ENCODE measurements around the gene ADGRG6.
"Not testable (repeated sequence)": the region's sequence is repeated elsewhere in the genome, so short reads cannot be mapped to it uniquely, and the experiment has no call there.

The ADGRG6 gene

GRCh38 chr6:142417331-142417750, 115.5 kb downstream of the ADGRG6 start:
- H3K9ac ChIP-seq (ENCODE audit: insufficient read length): no peak overlapping the region
- no peak overlapping the region for H3K27ac ChIP-seq
- no peaks in the 10 kb centered on the region for H3K36me3 ChIP-seq (ENCODE audit: insufficient read depth, low read length)
- H3K4me3 ChIP-seq: no peak overlapping the region
- H3K9me3 ChIP-seq (ENCODE audit: low read depth, low read length): no peaks in the 10 kb centered on the region
- no peak for TF ChIP-seq FOXP2 (optimal IDR thresholded peaks at IDR 0.05; ENCODE audit: control extremely low read depth, extremely low read length, insufficient read depth)
- TF ChIP-seq POLR2AphosphoS5 (IDR thresholded peaks at IDR 0.05; ENCODE audit: borderline replicate concordance, low read depth, low read length): no peak
- no peak for TF ChIP-seq EZH2 (IDR thresholded peaks at IDR 0.05)
- DNase-seq (ENCODE audit: low read depth, low spot score): no peak

GRCh38 chr6:142419071-142419470, 117.3 kb downstream of the ADGRG6 start:
- Histone ChIP-seq H3K9ac (ENCODE audit: insufficient read length) (no peak overlapping the region), H3K36me3 (ENCODE audit: insufficient read depth, low read length) (no peaks in the 10 kb centered on the region), H3K4me3 (no peak overlapping the region), H3K9me3 (ENCODE audit: low read depth, low read length) (no peaks in the 10 kb centered on the region), H3K27ac (no peak overlapping the region)
- TF ChIP-seq FOXP2 (optimal IDR thresholded peaks at IDR 0.05; ENCODE audit: control extremely low read depth, extremely low read length, insufficient read depth) (no peak), POLR2AphosphoS5 (IDR thresholded peaks at IDR 0.05; ENCODE audit: borderline replicate concordance, low read depth, low read length) (no peak), EZH2 (IDR thresholded peaks at IDR 0.05) (no peak)
- DNase-seq (ENCODE audit: low read depth, low spot score): no peak

GRCh38 chr6:142420802-142421201, 119.0 kb downstream of the ADGRG6 start:
- H3K36me3 ChIP-seq (ENCODE audit: insufficient read depth, low read length): no peaks in the 10 kb centered on the region
- no peak for TF ChIP-seq FOXP2 (optimal IDR thresholded peaks at IDR 0.05; ENCODE audit: control extremely low read depth, extremely low read length, insufficient read depth)
- TF ChIP-seq POLR2AphosphoS5 (IDR thresholded peaks at IDR 0.05; ENCODE audit: borderline replicate concordance, low read depth, low read length): no peak
- no peak for TF ChIP-seq EZH2 (IDR thresholded peaks at IDR 0.05)
- no peak overlapping the region for H3K27ac ChIP-seq
- DNase-seq (ENCODE audit: low read depth, low spot score): no peak
- no peaks in the 10 kb centered on the region for H3K9me3 ChIP-seq (ENCODE audit: low read depth, low read length)
- H3K4me3 ChIP-seq: no peak overlapping the region
- H3K9ac ChIP-seq (ENCODE audit: insufficient read length): no peak overlapping the region

- peak overlapping the region; percentile 34; the same call in 1 of the 2 replicates for H3K27ac ChIP-seq
- no peak for TF ChIP-seq FOXP2 (optimal IDR thresholded peaks at IDR 0.05; ENCODE audit: control extremely low read depth, extremely low read length, insufficient read depth)
- DNase-seq (ENCODE audit: low read depth, low spot score): no peak
Observed at GRCh38 chr6:142421285-142422117, 119.7 kb downstream of the ADGRG6 start.

GRCh38 chr6:142426444-142427132, 124.8 kb downstream of the ADGRG6 start:
- H3K9ac ChIP-seq (ENCODE audit: insufficient read length); DNase-seq (ENCODE audit: low read depth, low spot score); H3K27ac ChIP-seq; H3K4me3 ChIP-seq; H3K9me3 ChIP-seq (ENCODE audit: low read depth, low read length); H3K36me3 ChIP-seq (ENCODE audit: insufficient read depth, low read length): not testable (repeated sequence)

More at GRCh38 chr6:142421285-142422117, 119.7 kb downstream of the ADGRG6 start:
- no peak overlapping the region for H3K4me3 ChIP-seq
- no peaks in the 10 kb centered on the region for H3K36me3 ChIP-seq (ENCODE audit: insufficient read depth, low read length)
- H3K9me3 ChIP-seq (ENCODE audit: low read depth, low read length): no peaks in the 10 kb centered on the region
- no peak overlapping the region for H3K9ac ChIP-seq (ENCODE audit: insufficient read length)

- not testable (repeated sequence) for DNase-seq (ENCODE audit: low read depth, low spot score); H3K4me3 ChIP-seq; H3K9ac ChIP-seq (ENCODE audit: insufficient read length); H3K27ac ChIP-seq; H3K9me3 ChIP-seq (ENCODE audit: low read depth, low read length); H3K36me3 ChIP-seq (ENCODE audit: insufficient read depth, low read length)
Observed at GRCh38 chr6:142428468-142428867, 126.7 kb downstream of the ADGRG6 start.

- Histone ChIP-seq H3K4me3 (no peak overlapping the region), H3K9ac (ENCODE audit: insufficient read length) (no peak overlapping the region), H3K36me3 (ENCODE audit: insufficient read depth, low read length) (no peaks in the 10 kb centered on the region), H3K27ac (no peak overlapping the region), H3K9me3 (ENCODE audit: low read depth, low read length) (no peaks in the 10 kb centered on the region)
- DNase-seq (ENCODE audit: low read depth, low spot score): no peak
- no peak for TF ChIP-seq POLR2AphosphoS5 (IDR thresholded peaks at IDR 0.05; ENCODE audit: borderline replicate concordance, low read depth, low read length)
- no peak for TF ChIP-seq EZH2 (IDR thresholded peaks at IDR 0.05)
- no peak for TF ChIP-seq FOXP2 (optimal IDR thresholded peaks at IDR 0.05; ENCODE audit: control extremely low read depth, extremely low read length, insufficient read depth)
Observed at GRCh38 chr6:142429195-142429594, 127.4 kb downstream of the ADGRG6 start.

- no peak overlapping the region for H3K4me3 ChIP-seq
- no peak overlapping the region for H3K27ac ChIP-seq
- no peak overlapping the region for H3K9ac ChIP-seq (ENCODE audit: insufficient read length)
- no peaks in the 10 kb centered on the region for H3K36me3 ChIP-seq (ENCODE audit: insufficient read depth, low read length)
- TF ChIP-seq EZH2 (IDR thresholded peaks at IDR 0.05) (no peak), FOXP2 (optimal IDR thresholded peaks at IDR 0.05; ENCODE audit: control extremely low read depth, extremely low read length, insufficient read depth) (no peak), POLR2AphosphoS5 (IDR thresholded peaks at IDR 0.05; ENCODE audit: borderline replicate concordance, low read depth, low read length) (no peak)
- no peak for DNase-seq (ENCODE audit: low read depth, low spot score)
- no peaks in the 10 kb centered on the region for H3K9me3 ChIP-seq (ENCODE audit: low read depth, low read length)
Observed at GRCh38 chr6:142433419-142433818, 131.6 kb downstream of the ADGRG6 start.

GRCh38 chr6:142438898-142439297, 137.1 kb downstream of the ADGRG6 start:
- Histone ChIP-seq H3K9ac (ENCODE audit: insufficient read length) (no peak overlapping the region), H3K9me3 (ENCODE audit: low read depth, low read length) (no peaks in the 10 kb centered on the region), H3K4me3 (no peak overlapping the region), H3K36me3 (ENCODE audit: insufficient read depth, low read length) (no peaks in the 10 kb centered on the region), H3K27ac (no peak overlapping the region)
- no peak for DNase-seq (ENCODE audit: low read depth, low spot score)
- no peak for TF ChIP-seq FOXP2 (optimal IDR thresholded peaks at IDR 0.05; ENCODE audit: control extremely low read depth, extremely low read length, insufficient read depth)
- TF ChIP-seq EZH2 (IDR thresholded peaks at IDR 0.05): no peak
- TF ChIP-seq POLR2AphosphoS5 (IDR thresholded peaks at IDR 0.05; ENCODE audit: borderline replicate concordance, low read depth, low read length): no peak

Data from SK-N-MC (cell line).